Stimulated activated CD4-positive, alpha-beta T cell treated with anti-CD3 and anti-CD28 coated beads, Interleukin-1b, Interleukin-23, amount 100 ng/mL, for 24 hours (primary cell): ENCODE data around the gene CCDC28A.

Experiments
- DNase-seq, 4 experiments: peaks; one replicate each; pipeline ENCODE4 v3.0.0-alpha.2; 2020; ENCODE audit warnings: low read depth in 4 of 4, low spot score in 1 of 4

CCDC28A gene

DNA sequence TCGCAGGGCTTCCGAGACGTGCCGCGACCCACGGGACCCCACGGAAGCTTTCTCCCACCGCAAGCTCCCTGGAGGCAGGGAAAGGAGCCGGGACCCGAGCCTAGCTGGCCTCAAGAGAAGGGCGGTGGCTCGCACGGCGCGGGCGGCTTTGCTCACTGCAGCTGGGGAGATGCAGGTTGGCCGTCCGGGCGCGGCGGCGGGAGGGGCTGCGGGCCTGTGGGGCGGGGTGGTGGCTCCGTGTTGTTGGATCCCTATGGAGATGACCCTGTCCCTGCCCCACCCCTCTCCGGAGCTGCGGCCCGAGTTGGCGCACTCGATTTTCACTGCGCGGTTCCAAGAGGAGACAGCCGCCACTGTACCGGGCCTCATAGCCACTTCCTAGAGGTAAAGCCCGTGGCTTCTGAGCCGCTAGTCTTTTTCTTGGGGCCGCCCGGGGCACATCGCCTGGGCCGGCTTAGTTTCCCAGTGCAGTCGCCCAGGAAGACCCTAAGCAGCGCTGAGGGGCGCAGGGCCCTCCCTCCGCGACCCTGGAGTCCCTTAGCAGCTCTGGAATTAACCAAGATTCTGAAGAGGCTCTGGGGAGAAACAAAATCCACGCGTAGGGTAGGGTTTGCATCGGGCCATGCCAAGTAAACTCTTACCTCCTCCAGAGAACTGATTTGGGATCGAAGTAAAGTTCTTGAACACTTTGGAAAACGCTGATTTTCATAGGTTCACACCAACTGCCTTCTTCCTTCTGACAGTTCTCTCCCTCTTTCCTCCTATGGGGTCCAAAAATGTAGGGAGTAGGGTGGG lies 22.4 kb downstream of the CCDC28A start, which contains the start of gene ECT2L:
ECT2L (plus strand) TSS at position 279 of the 795 bp plus-strand sequence. CDS start 17,188 bp downstream, outside the sequence.
- DNase-seq, result no peak

- DNase-seq, result no peak
These were observed 23.2 kb downstream of the CCDC28A start for GRCh38 chr6:138796771-138797170.

DNA sequence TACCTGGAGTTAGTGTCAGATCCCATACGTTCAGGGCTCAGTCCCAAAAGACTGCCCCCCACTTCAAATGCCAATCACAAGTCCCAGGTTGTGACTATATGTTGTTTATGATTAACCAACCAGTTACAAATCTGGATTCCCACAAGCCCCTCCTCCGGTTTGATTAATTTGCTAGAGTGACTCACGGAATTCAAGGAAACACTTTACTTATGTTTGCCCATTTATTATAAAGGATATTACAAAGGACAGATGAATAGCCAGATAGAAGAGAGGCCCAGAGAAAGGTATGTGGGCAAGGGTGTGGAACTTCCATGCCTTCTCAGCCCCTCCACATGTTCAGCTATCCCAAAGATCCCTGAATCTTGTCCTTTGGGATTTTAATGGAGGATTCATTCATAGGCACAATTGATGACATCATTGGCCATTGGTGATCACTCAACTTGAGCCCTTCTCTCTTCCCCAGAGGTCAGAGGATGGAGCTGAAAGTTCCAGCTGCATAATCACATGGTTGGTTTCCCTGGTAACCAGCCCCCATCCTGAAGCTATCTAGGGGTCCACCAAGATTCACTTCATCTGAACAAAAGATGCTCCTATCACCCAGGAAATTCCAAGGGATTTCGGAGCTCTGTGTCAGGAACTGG lies 24.4 kb downstream of the CCDC28A start:
- no peak for DNase-seq

- DNase-seq, result no peak
These were observed 27.0 kb downstream of the CCDC28A start for GRCh38 chr6:138800377-138801150.

DNA sequence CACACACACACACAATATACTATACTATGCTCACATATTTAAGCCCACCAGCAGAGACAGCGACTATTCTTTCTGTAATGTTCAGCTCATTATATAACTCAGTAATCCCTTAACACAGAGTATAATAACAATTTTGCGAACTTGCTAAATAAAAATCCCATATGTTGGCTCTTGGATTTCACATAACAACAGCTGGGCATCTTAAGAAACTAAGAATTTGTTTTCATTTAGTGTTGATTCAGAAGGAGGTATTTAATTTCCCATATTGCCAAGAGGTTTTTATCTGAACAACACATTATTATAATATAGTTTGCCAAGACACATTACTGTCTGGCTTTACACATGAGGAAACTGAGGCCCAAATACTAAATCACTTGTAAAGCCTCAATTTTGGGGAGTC lies 29.8 kb downstream of the CCDC28A start:
- no peak for DNase-seq

DNA sequence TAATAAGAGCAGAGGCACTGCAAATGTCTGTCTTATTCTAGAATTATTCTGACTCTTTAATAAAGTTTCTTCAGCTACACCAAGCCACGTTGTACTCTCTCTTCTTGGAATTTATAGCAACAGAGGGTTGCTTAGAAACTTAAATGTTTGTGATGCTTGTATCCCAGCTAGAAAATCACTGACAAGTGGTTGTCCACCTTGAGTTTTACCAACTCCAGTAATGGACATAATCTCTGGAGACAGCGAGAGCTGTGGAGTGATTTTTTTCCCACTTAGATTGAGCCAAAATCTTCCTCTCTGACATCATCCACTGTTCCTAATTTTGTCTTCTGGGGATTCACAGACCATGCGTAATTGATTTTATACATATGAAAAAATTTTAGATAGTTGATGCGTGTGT lies 30.3 kb downstream of the CCDC28A start:
- DNase-seq, result no peak

DNA sequence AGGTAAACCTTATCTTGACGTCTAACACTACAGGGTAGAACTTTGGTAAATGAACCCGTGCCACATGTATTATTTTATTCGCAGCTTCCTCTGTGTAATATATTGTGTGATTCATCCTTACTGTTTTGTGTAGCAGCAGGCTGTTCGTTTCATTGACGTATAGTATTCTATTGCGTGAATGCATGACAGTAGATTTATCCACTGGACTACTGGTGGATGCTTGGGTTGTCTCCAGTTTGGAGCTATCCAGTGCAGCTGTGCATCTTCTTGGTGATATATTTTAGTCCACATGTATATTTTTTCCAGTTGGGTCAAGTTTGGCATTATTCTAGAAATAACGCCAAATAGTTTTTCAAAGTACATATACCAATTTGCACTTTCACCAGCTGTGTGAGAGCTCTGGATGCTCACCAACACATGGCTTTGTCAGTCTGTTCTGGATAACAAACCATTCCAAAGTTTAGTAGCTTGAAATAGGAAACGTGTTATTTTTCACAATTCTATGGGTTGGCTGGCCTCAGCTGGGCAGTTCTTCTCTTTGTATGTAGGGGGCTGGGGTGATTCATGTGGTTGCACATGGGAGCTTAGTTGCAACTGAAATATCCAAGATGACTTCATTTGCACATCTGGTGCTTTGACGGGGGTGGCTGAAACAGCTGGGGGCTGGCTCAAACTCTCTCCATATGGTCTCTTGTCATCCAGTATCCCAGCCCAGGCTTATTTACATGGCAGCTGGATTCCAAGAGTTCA lies 31.6 kb downstream of the CCDC28A start:
- DNase-seq, result no peak

DNA sequence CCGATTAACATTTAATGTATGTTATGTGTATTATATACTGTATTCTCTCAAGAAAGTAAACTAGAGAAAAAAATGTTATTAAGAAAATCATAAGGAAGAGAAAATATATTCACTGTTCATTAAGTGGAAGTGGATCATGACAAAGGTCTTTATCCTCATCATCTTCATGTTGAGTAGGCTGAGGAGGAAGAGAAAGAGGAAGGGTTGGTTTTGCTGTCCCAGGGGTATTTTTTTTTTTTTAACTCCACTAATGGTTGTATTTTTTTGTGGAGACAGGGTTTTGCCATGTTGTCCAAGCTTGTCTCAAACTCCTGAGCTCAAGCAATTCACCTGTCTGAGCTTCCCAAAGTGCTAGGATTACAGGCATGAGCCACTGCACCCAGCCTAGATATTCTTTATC lies 33.3 kb downstream of the CCDC28A start:
- no peak for DNase-seq

GRCh38 chr6:138809677-138810076 lies 36.1 kb downstream of the CCDC28A start:
- no peak for DNase-seq

DNA sequence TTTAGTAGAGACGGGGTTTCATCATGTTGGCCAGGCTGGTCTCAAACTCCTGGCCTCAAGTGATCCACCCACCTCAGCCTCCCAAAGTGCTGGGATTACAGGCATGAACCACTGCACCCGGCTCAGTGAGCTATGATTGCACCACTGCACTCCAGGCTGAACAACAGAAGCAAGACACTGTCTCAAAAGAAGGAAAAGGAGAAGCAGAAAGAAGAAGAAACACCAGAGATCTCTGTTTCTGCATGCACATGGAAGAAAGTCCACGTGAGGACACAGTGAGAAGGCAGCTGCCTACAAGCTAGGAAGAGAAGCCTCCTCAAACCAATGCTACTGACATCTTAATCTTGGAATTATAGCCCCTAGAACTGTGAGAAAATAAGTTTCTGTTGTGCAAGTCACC lies 38.3 kb downstream of the CCDC28A start:
- no peak for DNase-seq

GRCh38 chr6:138814179-138814834 lies 40.7 kb downstream of the CCDC28A start:
- no peak for DNase-seq

DNA sequence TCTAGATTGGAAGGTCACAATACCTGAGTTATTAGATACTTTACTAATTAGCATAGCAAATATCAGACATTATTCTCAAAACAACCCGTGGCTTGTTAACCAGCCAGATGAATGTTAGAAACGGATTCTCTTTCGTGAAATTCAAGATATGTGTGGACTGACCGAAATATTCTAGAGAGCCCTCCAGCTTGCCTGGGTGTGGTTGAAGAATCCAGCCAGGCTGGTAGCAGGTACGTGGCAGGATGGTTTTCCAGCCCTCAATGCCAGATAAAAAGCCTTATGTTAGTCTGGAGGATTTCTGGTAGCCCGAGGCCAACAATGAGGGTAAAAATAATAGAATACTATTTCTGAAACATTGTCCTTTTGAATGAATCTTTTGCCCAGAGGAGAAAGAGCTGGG lies 41.7 kb downstream of the CCDC28A start:
- DNase-seq, result no peak

DNA sequence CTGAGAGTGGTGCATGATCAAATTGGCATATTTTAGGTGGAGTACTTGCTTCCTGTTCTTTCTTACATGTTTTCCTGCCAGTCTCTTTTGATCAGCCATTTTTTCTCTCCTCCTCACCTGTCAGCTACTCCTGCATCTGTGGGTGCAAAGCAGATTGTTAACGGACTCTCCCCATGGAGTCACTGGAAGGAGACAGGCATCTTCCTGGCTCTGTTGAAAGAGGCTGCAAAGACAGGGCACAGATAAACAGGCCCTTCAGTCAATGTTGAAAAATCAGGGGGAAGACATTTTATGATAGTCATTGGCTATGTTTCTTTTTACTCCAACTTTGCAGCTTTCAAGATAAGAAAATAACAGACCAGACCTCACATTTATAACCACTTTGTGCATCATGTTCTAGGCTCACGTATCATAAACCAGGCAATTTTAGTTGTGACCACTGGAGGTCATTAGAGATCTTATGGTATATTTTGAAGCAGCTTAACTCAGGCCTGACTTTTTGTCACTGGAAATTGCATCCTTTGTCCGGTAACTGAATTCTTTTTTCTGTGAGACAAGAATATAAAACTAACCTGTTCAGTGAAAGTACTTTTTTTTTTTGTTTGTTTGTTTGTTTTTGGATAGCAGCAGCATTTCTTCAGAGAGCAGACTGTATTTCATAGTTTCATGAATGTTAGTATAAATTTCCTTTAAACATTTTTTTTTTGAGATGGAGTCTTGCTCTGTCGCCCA lies 42.4 kb downstream of the CCDC28A start:
- no peak for DNase-seq

GRCh38 chr6:138817799-138818198 lies 44.2 kb downstream of the CCDC28A start:
- no peak for DNase-seq

DNA sequence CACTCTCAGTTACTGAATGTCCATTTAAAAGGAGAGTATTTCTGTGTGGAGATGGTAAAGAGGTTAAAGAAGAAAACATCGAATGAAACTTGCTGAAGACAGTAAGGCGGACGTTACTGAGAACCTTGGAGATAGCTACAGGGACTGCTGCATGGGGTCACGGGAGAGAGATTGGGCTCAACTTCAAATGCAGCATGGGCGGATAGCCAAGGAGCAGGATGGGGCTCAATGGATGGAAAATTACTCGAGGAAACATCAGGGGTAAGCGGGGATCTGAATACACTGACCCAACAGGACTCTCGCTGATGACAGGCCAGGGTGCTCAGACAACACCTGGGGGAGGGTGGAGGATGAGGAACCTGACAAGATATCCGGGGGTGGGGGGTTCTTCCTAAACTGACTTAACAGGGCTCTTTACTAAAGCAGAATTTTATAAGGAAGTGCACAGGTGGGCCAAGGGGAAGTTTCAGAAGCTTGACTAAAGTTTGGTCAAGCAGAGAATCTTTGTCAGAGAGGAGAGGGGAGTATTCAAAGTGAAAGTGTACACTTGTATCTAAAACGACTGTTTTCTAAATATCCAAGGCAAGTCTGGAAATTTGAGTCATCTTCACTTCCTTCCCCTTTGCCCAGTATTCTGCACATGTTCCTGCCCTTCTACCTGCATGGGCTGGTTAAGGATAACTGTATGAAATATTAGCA lies 45.1 kb downstream of the CCDC28A start:
- DNase-seq, result no peak

DNA sequence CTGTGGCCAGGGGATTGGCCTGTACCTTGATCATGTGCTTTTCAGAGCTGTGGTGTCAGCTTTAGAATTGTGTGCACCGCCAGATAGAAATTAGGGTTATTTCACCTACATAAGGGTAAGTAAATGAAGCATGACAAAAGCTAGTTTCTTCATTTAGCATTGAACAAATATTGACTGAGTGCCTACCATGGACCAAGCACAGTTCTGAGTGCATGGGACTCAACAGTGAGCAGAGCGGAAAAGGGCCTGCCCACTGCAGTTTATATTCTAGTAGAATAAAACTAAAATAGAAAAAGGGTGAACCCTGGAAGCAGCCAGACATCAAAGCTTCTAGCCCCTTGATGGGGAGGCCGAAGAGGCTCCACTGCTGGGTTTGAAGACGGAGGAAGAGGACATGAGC lies 48.0 kb downstream of the CCDC28A start:
- no peak for DNase-seq

DNA sequence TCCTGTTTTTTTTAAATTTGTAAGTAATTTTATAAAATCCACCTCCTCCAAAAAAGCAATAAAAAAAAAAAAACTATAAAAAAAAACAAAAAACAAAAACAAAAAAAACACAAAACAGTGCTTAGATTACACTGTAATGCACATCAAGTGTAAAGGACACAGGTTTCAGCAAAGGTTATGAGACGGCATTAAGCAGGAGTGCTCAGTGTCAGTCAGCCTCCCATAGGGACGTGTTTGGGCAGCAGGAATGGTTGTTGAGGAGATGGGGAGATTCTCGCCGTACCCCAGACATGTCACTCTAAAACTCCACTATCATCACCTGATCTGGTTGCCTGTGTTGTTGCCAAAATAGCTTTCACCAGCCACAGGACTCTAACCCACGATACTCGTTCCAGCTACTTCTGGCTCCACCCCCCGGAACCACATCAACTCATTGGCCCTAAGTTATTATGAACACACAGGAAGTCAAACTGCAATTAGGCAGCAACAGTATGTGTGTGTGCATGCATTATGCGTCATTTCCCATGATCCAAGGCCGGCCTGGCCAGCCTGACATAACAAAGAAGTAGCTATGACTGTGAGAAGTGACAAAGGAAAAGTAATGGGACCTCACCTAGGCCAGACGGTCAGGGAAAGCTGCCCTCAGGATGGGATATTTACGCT lies 51.0 kb downstream of the CCDC28A start:
- DNase-seq, result no peak

- DNase-seq, result no peak
These were observed 56.7 kb downstream of the CCDC28A start for GRCh38 chr6:138830248-138830647.

DNA sequence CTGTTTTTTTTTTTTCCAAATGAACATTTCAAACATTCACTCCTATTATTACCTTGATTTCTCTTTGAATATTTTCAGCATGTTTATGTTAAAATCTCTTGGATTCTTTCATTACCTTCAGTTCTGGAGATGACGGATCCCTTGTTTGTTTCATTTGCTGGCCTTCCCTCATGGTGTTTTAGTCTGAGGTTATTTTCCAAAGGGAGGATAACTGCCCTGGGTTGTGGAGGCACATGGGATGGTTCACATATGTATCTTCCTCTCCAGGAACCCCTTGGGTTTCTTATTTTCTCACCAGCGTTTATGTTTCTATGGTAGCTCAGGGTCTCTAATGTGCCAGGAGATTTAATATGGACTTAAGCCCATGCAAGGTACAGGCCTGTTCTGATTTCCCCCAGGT lies 58.6 kb downstream of the CCDC28A start:
- no peak for DNase-seq
